GM19193 (cell line): ENCODE data around the gene KNTC1.

Source experiments
- POLR2A ChIP-seq: IDR thresholded peaks from 4 replicates; pipeline ENCODE4 v1.6.1; 2011; ENCODE audit not compliant: insufficient read depth, insufficient read length; ENCODE audit errors: extremely low read depth

KNTC1 gene

DNA sequence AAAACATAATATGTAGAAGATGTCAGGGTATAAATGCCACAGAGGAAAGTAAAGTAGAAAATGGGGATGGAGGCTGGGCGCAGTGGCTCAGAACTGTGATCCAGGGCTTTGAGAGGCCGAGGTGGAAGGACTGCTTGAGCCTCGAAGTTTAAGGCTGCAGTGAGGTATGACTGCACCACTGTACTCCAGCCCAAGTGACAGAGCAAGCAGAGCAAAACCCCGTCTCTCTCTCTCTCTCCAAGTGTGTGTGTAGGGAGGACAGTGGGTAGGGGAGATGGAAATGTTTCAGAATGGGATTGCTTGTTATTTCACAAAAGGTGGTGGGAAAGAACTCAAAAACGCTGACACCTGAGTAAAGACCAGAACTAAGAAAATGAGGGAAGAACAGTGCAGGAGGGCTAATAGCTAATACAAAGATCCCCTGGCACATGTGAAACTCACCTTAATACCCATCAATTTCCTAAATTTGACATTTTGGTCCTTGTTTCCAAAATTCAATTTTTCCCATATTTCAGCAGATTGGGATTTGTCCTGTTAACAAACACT is 20.6 kb upstream of the KNTC1 start:
- TF ChIP-seq POLR2A, result peak; percentile 25

DNA sequence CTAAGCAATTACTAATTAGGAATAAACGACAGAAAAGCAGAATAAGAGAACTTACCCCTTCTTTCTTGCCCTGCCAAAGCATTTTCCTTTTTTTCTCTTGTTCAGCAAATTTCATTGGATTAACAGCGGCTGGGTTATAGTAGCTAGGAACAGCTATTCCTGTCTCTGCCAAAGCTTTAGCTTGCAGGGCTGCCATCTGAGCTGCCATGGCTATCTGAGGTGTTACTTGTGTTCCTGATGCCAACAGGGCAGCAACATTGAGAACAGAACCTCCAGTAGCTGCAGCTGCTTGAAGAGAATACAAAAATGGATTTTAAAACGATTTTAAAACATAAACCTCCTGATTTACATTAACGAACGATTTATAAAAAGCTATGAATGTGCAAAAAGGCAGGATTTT is 18.9 kb upstream of the KNTC1 start:
- TF ChIP-seq POLR2A, result no peak

DNA sequence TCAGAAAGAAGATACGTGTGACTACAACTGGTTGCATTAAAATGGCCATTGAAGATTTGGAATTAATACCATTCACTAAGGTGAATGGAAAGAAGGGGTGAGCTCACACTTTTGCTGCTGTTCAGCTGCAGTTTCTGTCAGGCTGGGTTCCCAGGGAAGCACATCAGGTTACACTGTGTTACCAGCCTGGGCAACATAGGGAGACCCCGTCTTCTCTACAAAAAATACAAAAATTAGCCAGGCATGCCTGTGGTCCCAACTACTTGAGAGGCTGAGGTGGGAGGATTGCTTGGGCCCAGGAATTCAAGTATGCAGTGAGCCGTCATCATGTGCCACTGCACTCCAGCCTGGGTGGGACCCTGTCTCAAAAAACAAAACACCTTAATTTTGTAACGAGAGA is 13.4 kb upstream of the KNTC1 start:
- no peak for TF ChIP-seq POLR2A

DNA sequence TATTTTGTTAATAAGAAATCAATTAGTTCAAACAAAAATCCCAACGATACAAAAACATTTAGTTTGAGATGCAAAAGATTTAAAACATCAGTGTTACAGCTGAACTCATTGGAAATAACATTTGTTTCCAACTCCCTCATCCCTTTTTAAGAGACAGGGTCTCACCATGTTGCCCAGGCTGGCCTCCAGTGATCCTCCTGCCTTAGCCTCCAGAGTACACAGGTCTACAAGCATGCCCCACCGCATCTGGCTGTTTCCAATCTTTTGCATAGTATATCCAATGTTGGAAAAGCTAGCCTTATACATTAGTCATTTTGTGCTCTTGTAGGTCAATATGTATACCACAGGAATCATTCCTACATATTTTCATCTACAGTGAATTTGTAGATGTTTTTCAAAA is 11.8 kb upstream of the KNTC1 start:
- no peak for TF ChIP-seq POLR2A

DNA sequence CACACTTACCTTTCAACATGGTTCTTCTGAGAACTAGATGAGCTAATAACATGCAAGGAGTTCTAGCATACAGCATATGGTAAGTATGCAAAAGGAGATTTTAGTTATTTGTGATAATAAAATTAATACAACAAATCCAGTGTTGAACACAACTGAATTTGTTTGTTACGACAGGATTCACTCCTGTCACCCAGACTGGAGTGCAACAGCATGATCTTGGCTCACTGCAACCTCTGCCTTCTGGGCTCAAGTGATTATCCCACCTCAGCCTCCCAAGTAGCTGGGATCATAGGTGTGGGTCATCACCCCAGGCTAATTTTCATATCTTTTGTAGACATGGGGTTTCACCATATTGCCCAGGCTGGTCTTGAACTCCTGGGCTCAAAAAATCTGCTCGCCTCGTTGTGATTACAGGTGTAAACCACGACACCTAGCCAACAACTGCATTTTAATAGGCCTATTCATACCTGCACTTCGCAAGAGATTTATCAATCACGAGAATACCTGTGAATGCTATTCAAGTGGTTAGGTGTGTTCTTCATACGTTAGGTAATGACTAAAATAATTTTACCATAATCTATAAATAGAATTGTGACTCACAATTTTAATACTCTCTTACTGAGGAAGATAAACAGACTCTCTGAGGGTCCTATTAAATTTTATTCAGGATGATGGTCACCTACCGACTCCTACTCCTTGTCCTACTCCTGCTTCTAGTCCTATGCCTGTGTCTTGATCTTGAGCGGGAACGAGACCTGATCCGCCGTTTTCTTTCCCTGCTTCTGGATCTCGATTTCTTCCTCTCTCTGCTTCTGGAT is 10.3 kb upstream of the KNTC1 start:
- no peak for TF ChIP-seq POLR2A

DNA sequence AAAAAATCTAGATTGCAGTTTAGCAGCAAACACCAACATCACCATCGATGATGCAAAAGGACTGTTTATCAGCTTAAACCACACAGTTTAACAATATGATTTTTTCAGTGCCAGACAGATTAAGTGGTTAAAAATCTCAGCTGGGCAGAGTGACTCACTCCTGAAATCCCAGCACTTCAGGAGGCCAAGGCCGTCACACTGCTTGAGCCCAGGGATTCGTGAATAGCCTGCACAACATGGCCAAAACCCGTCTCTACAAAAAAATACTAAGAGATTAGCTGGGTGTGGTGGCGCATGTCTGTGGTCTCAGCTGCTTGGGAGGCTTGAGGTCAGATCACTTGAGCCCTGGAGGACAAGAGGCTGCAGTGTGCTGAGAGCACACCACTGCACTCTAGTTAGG is 9.2 kb upstream of the KNTC1 start:
- no peak for TF ChIP-seq POLR2A

DNA sequence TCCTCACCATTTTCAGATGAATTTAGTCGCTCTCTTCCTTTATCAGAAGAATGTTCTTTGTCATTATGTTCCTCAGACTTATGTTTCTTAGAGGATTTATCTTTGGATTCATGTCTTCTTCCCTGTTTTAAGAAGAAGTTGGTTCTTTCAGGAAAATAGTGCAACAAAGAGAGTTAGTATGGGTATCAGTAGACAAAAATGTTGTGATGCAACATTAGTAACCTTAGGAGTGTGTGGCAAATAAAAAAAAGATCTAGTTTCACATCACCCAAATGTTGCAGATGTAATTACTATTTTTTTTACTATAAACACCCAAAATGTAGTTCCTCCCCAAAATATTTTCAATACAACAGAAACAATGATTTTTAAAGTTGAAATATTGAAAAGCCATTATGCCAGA is 8.1 kb upstream of the KNTC1 start:
- TF ChIP-seq POLR2A, result no peak

DNA sequence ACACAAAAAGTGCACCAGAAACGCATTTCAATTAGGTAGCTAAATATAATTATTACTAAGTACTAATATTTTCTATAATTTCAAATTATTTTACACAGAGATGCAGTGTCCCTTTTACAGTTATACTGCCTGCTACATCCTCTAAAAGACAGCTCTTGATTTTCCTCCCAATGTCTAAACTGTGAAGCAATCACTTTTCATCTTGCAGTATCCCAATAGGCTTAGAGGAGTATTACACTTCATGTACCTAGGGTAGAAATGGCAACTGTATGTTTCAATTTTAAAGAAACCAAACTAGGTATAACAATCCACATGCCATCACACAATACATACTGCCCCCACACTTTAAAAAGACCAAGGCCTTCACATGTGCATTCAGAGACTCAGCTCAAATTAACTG is 7.6 kb upstream of the KNTC1 start:
- no peak for TF ChIP-seq POLR2A

DNA sequence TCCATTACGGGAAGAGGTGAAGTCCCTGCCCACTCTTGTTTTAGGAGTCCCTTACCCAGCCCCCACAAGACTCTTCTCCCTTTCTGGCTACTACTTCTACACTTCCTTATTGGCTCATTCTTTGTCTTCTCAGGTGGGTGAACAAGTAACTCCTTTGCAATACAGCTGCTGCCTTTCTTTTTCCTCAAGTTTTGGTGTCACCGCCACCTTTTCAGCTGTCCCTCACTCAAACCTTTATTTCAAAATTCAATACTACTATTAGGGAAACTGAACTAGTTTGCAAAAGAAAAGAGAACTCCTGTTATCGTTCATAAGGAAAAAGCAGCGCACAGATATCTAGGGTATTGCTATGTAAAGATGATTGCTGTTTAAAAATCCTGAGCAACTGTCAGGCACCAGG is 6.4 kb upstream of the KNTC1 start:
- no peak for TF ChIP-seq POLR2A

DNA sequence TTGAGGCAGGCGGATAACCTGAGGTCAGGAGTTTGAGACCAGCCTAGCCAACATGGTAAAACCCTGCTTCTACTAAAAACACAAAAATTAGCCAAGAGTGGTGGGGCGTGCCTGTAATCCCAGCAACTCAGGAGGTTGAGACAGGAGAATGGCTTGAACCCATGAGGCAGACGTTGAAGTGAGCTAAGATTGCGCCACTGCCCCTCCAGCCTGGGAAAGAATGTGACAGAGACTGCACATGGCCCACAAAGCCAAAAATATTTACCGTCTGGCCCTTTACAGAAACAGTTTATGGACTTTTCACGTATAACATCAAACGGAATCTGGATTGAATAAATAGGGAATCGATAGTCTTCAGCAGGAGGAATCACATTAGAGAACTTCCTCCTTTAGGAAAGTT is 3.8 kb upstream of the KNTC1 start:
- TF ChIP-seq POLR2A, result peak; percentile 30

DNA sequence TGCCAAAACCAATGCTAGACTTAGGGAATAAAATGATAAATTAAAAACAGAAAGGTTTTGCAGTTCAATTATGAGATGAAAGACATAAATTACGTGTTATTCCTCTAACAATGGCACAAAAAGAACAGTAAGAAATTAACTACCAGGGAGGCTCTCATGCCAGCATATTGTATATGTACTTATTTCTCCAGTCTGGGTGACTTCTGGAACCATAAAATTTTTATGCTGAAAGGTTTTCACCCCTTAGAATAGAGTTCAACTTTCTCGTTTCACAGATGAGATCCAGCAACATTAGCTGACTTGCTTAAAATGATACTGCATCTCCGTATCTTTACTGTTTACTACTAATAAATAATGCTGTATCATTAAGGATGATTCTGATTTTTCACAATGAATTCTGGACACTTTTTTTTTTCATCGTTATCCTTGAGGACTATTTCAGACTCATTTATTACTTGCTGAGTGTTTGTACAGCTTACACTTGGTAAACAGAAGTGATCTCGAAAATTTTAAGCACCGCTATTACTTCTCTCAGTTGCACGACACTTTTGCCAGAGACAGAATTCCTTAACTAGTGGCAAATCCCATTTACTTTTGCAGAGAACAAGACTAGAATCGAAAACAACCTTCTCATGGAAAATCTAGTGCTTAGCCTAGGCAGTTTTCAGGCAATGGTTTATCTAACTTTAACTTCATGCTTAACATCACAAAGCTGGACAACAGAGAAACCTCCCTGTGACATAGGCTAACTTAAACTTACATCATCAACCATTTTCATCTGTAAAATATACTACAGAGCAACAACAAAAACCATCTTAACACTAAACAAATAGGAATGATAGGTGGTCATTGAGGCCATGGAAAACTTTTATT is 3.0 kb upstream of the KNTC1 start:
- TF ChIP-seq POLR2A, result no peak

DNA sequence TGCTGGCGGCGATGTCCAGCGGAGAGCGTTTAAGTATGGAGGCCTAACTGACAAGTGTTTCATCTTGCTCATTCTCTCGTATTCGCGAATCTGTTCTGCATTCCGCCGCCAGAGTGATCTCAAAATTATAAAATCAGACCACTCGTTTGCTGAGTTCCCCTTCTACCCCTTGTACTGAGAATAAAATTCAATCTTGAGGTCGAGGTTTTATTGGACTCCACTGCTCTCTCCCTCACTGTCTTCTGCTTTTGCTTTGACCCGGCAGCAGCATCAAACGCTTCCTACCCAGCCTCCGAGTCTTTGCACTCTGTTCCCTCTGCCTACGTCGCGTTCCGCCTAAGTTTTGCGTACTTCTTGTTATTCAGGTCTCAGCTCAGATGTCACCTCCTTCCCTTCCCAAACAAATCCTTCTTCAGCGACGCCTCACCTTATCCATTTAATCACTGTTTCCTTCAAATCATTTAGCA is 462 bp downstream of the KNTC1 start:
- no peak for TF ChIP-seq POLR2A

DNA sequence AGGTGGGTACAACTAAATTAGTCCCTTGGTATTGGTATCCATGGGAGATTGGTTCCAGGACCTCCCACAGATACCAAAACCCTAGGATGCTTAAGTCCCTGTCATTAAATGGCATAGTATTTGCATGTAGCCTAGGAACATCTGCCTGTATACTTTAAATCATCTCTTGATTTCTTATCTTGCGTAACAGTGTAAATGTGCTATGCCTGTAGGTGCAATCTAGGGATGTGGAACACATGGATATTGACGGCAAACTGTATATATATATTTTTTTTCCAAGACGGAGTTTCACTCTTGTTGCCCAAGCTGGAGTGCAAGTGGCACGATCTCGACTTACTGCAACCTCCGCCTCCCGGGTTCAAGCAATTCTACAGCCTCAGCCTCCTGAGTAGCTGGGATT is 1.5 kb downstream of the KNTC1 start:
- TF ChIP-seq POLR2A, result no peak

DNA sequence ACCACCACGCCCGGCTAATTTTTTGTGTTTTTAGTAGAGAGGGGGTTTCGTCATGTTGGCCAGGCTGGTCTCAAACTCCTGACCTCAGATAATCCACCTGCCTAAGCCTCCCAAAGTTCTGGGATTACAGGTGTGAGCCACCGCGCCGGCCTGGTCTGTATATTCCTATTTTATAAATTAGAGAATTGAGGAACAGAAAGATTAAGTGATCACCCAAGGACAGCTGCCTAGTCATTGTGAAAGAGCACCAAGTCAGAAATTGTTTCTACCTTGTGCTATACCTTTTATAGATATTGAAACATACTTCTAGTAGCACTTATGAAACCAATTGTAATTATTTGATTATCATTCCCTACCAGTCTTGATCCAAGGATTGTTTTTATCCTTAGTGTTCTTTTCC is 1.9 kb downstream of the KNTC1 start:
- no peak for TF ChIP-seq POLR2A

DNA sequence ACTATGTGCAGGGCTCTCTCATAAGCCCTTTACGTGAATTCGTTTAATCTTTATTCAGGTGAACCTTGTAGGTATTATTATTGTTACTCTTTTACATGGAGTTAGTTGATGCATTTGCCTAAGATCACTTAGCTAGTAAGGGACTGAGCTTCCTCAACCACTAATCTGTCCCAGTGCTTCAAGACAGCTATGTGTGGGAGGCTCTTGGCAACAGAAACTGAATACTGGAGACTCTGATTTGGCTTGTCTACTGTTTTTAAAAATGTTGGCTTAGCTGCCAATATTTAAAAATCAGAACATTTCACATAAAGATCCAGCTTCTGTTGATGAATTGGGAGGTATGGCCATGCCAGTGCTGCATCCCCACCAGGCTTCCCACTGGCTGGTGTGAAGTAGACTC is 6.8 kb downstream of the KNTC1 start:
- TF ChIP-seq POLR2A, result no peak
